GM19438 (cell line): ENCODE data around the gene ALKBH7.

Experiments
- ATAC-seq: cut with Tn5 transposase; IDR thresholded peaks from one replicate; pipeline ENCODE4 v1.9.1; 2021; ENCODE audit warnings: low read depth; ENCODE audit not compliant: unreplicated experiment

ALKBH7 gene

GRCh38 chr19:6362351-6362801 lies 10.2 kb upstream of the ALKBH7 start:
- no peak for ATAC-seq

GRCh38 chr19:6364353-6364752 lies 8.2 kb upstream of the ALKBH7 start:
- no peak for ATAC-seq

GRCh38 chr19:6373096-6373812 lies 660 bp downstream of the ALKBH7 start:
- ATAC-seq = peak; percentile 33

- ATAC-seq = no peak
Measured at GRCh38 chr19:6373813-6374108, 1.2 kb downstream of the ALKBH7 start.

- no peak for ATAC-seq
Measured at GRCh38 chr19:6374161-6374709, 1.6 kb downstream of the ALKBH7 start.

- no peak for ATAC-seq
Measured at GRCh38 chr19:6374711-6375410, 2.3 kb downstream of the ALKBH7 start.

- no peak for ATAC-seq
Measured at GRCh38 chr19:6375411-6376010, 2.9 kb downstream of the ALKBH7 start, which contains the start of gene PSPN. Gene PSPN, minus strand, starts transcription at chr19:6375933. Its CDS starts 84 bp downstream, at chr19:6375849.

- no peak for ATAC-seq
Measured at GRCh38 chr19:6376512-6377190, 4.1 kb downstream of the ALKBH7 start.

GRCh38 chr19:6378041-6378440 lies 5.4 kb downstream of the ALKBH7 start:
- no peak for ATAC-seq

GRCh38 chr19:6378486-6378885 lies 5.9 kb downstream of the ALKBH7 start:
- no peak for ATAC-seq

- ATAC-seq = no peak
Measured at GRCh38 chr19:6379744-6380143, 7.2 kb downstream of the ALKBH7 start.

GRCh38 chr19:6381030-6381750 lies 8.6 kb downstream of the ALKBH7 start:
- no peak for ATAC-seq

GRCh38 chr19:6383188-6383587 lies 10.6 kb downstream of the ALKBH7 start:
- no peak for ATAC-seq

- no peak for ATAC-seq
Measured at GRCh38 chr19:6384381-6384780, 11.8 kb downstream of the ALKBH7 start.

- ATAC-seq = no peak
Measured at GRCh38 chr19:6387372-6387771, 14.8 kb downstream of the ALKBH7 start.

GRCh38 chr19:6392221-6393073 lies 19.9 kb downstream of the ALKBH7 start:
- ATAC-seq = peak; percentile 16

GRCh38 chr19:6393074-6393982 lies 20.7 kb downstream of the ALKBH7 start, which contains the start of gene GTF2F1:
Gene GTF2F1, minus strand, starts transcription at chr19:6393164. Its CDS starts 169 bp downstream, at chr19:6392995.
- ATAC-seq = peak; percentile 88

GRCh38 chr19:6393983-6394412 lies 21.4 kb downstream of the ALKBH7 start:
- ATAC-seq = peak; percentile 8
